Stimulated activated CD4-positive, alpha-beta T cell treated with anti-CD3 and anti-CD28 coated beads, Interleukin-1b, Interleukin-23, amount 100 ng/mL, for 1 hour (primary cell): ENCODE data around the gene TXLNB.
"Not testable (repeated sequence)": the region's sequence is repeated elsewhere in the genome, so short reads cannot be mapped to it uniquely, and the experiment has no call there.

Experiments used
- DNase-seq, 2 donors: peaks; one replicate each; pipeline ENCODE4 v3.0.0-alpha.2; 2020; ENCODE audit warnings: low read depth in 2 of 2

TXLNB gene

GRCh38 chr6:139311831-139312230, 20.0 kb upstream of the TXLNB start:
- DNase-seq: no peak

- DNase-seq: no peak
These were observed 17.3 kb upstream of the TXLNB start for GRCh38 chr6:139308936-139309603.

GRCh38 chr6:139308286-139308916, 16.6 kb upstream of the TXLNB start:
- no peak for DNase-seq

GRCh38 chr6:139306291-139306981, 14.6 kb upstream of the TXLNB start:
- no peak for DNase-seq

- DNase-seq: no peak
These were observed 11.4 kb upstream of the TXLNB start for GRCh38 chr6:139303185-139303584.

- DNase-seq: no peak
These were observed 6.1 kb upstream of the TXLNB start for GRCh38 chr6:139297921-139298320.

- no peak for DNase-seq
These were observed 5.1 kb upstream of the TXLNB start for GRCh38 chr6:139296927-139297326.

GRCh38 chr6:139295901-139296300, 4.1 kb upstream of the TXLNB start:
- no peak for DNase-seq

GRCh38 chr6:139294090-139294489, 2.3 kb upstream of the TXLNB start:
- no peak for DNase-seq

GRCh38 chr6:139293230-139293629, 1.4 kb upstream of the TXLNB start:
- DNase-seq: not testable (repeated sequence)

GRCh38 chr6:139290787-139291311, 949 bp downstream of the TXLNB start:
- no peak for DNase-seq

- DNase-seq: no peak
These were observed 2.6 kb downstream of the TXLNB start for GRCh38 chr6:139289233-139289632.

- DNase-seq: no peak
These were observed 3.2 kb downstream of the TXLNB start for GRCh38 chr6:139288496-139289040.

- DNase-seq: no peak
These were observed 3.9 kb downstream of the TXLNB start for GRCh38 chr6:139287868-139288267.

GRCh38 chr6:139286438-139286837, 5.4 kb downstream of the TXLNB start:
- not testable (repeated sequence) for DNase-seq

GRCh38 chr6:139285590-139285989, 6.2 kb downstream of the TXLNB start:
- no peak for DNase-seq

GRCh38 chr6:139284789-139285188, 7.0 kb downstream of the TXLNB start:
- DNase-seq: no peak

- no peak for DNase-seq
These were observed 9.1 kb downstream of the TXLNB start for GRCh38 chr6:139282684-139283083.

- no peak for DNase-seq
These were observed 13.6 kb downstream of the TXLNB start for GRCh38 chr6:139278190-139278589.

- DNase-seq: no peak
These were observed 14.2 kb downstream of the TXLNB start for GRCh38 chr6:139277587-139277986.

GRCh38 chr6:139277161-139277560, 14.6 kb downstream of the TXLNB start:
- no peak for DNase-seq

GRCh38 chr6:139275279-139276055, 16.3 kb downstream of the TXLNB start:
- DNase-seq: no peak
